Liver (tissue), 3 donors: ENCODE results near the gene TMEM214.

Experiments used
- EGR1 ChIP-seq, 2 donors: IDR thresholded peaks; 2 replicates each; pipeline ENCODE4 v1.6.1; 2016 to 2018; ENCODE audit warnings: antibody characterized with exemption in 2 of 2, low read depth in 2 of 2
- FOXA2 ChIP-seq: IDR thresholded peaks from 2 replicates; pipeline ENCODE4 v1.6.1; 2016; ENCODE audit warnings: antibody characterized with exemption
- GABPA ChIP-seq, 2 donors: IDR thresholded peaks in 1 of 2; conservative IDR thresholded peaks in 1 of 2; 2 replicates each; pipeline ENCODE4 v1.6.1; 2016; ENCODE audit warnings: antibody characterized with exemption in 2 of 2, mild to moderate bottlenecking in 1 of 2, moderate library complexity in 1 of 2
- JUND ChIP-seq, 2 donors: IDR thresholded peaks; 2 replicates each; pipeline ENCODE4 v1.6.1; 2016; ENCODE audit warnings: antibody characterized with exemption in 2 of 2
- RAD21 ChIP-seq, 2 donors: IDR thresholded peaks; 2 replicates each; pipeline ENCODE4 v1.6.1; 2016; ENCODE audit warnings: antibody characterized with exemption in 2 of 2, mild to moderate bottlenecking in 2 of 2
- RXRA ChIP-seq, 2 donors: IDR thresholded peaks; 2 replicates each; pipeline ENCODE4 v1.6.1; 2017 to 2018; ENCODE audit warnings: antibody characterized with exemption in 2 of 2, mild to moderate bottlenecking in 1 of 2
- SP1 ChIP-seq: IDR thresholded peaks from 2 replicates; pipeline ENCODE4 v1.6.1; 2018; ENCODE audit warnings: antibody characterized with exemption, mild to moderate bottlenecking
- TAF1 ChIP-seq: conservative IDR thresholded peaks from 2 replicates; pipeline ENCODE4 v1.6.1; 2016; ENCODE audit warnings: antibody characterized with exemption, mild to moderate bottlenecking
- YY1 ChIP-seq: IDR thresholded peaks from 2 replicates; pipeline ENCODE4 v1.6.1; 2016; ENCODE audit warnings: antibody characterized with exemption, mild to moderate bottlenecking
- TF ChIP-seq, protein P1 (sequence below): fragments of 150-350 bp; IDR thresholded peaks from 2 replicates; pipeline ENCODE4 v1.5.1; 2017; ENCODE audit warnings: improper control_type of control experiment, low read depth, low read length; ENCODE audit not compliant: missing input control
- TF ChIP-seq, protein P2 (sequence below): IDR thresholded peaks from 2 replicates; pipeline ENCODE4 v1.6.1; 2016; ENCODE audit warnings: antibody characterized with exemption
- TF ChIP-seq, protein P3 (sequence below): IDR thresholded peaks from 2 replicates; pipeline ENCODE4 v1.6.1; 2016; ENCODE audit warnings: antibody characterized with exemption, mild to moderate bottlenecking
- donor health status: healthy.
- donor health status: healthy.

DNA sequence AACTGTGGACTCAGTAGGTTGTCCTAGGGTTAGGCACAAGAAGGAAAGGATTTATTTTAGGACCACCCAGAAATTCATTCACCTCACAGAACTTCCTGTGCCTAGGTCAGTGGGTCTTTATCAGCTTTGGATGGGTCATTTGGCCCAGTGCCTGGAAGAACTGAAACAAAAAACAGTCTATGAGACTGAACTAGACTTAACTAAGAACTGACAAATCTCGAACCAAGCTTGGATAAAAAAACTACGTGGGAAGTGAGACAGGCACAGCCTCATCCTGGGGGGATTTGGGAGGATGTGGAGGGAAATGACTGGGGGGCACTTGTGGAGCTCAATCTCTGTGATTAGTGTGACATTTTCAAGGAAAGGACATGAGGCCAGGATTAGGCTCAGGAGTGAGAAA lies 41.0 kb downstream of the TMEM214 start:
- no peak for TF ChIP-seq TAF1
- TF ChIP-seq, protein P1, sequence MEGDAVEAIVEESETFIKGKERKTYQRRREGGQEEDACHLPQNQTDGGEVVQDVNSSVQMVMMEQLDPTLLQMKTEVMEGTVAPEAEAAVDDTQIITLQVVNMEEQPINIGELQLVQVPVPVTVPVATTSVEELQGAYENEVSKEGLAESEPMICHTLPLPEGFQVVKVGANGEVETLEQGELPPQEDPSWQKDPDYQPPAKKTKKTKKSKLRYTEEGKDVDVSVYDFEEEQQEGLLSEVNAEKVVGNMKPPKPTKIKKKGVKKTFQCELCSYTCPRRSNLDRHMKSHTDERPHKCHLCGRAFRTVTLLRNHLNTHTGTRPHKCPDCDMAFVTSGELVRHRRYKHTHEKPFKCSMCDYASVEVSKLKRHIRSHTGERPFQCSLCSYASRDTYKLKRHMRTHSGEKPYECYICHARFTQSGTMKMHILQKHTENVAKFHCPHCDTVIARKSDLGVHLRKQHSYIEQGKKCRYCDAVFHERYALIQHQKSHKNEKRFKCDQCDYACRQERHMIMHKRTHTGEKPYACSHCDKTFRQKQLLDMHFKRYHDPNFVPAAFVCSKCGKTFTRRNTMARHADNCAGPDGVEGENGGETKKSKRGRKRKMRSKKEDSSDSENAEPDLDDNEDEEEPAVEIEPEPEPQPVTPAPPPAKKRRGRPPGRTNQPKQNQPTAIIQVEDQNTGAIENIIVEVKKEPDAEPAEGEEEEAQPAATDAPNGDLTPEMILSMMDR: no peak
- TF ChIP-seq RXRA (IDR thresholded peaks at IDR 0.05): no peak
- no peak for TF ChIP-seq RAD21 (IDR thresholded peaks at IDR 0.05)
- TF ChIP-seq, protein P2, sequence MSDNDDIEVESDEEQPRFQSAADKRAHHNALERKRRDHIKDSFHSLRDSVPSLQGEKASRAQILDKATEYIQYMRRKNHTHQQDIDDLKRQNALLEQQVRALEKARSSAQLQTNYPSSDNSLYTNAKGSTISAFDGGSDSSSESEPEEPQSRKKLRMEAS: no peak
- no peak for TF ChIP-seq YY1
- no peak for TF ChIP-seq FOXA2
- no peak for TF ChIP-seq GABPA (IDR thresholded peaks at IDR 0.05 in 1 of 2, conservative IDR thresholded peaks at IDR 0.05 in 1 of 2)
- TF ChIP-seq, protein P3, sequence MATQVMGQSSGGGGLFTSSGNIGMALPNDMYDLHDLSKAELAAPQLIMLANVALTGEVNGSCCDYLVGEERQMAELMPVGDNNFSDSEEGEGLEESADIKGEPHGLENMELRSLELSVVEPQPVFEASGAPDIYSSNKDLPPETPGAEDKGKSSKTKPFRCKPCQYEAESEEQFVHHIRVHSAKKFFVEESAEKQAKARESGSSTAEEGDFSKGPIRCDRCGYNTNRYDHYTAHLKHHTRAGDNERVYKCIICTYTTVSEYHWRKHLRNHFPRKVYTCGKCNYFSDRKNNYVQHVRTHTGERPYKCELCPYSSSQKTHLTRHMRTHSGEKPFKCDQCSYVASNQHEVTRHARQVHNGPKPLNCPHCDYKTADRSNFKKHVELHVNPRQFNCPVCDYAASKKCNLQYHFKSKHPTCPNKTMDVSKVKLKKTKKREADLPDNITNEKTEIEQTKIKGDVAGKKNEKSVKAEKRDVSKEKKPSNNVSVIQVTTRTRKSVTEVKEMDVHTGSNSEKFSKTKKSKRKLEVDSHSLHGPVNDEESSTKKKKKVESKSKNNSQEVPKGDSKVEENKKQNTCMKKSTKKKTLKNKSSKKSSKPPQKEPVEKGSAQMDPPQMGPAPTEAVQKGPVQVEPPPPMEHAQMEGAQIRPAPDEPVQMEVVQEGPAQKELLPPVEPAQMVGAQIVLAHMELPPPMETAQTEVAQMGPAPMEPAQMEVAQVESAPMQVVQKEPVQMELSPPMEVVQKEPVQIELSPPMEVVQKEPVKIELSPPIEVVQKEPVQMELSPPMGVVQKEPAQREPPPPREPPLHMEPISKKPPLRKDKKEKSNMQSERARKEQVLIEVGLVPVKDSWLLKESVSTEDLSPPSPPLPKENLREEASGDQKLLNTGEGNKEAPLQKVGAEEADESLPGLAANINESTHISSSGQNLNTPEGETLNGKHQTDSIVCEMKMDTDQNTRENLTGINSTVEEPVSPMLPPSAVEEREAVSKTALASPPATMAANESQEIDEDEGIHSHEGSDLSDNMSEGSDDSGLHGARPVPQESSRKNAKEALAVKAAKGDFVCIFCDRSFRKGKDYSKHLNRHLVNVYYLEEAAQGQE: no peak
- no peak for TF ChIP-seq EGR1 (IDR thresholded peaks at IDR 0.05; ENCODE audit: low read depth in 2 of 2)
- no peak for TF ChIP-seq JUND (IDR thresholded peaks at IDR 0.05)
- no peak for TF ChIP-seq SP1
